ENCODE results near the gene AFAP1L1.

AFAP1L1 gene

GRCh38 chr5:149319174-149319573 lies 47.5 kb downstream of the AFAP1L1 start:
- Histone ChIP-seq H3K27me3 (replicated peaks in 2 of 5; ENCODE audit: control insufficient read depth in 4 of 5, insufficient read depth in 5 of 5, low read length in 4 of 5) (no peaks in the 10 kb centered on the region), H3K27ac (ENCODE audit: insufficient read depth in 1 of 2, low read depth in 1 of 2, low read length in 2 of 2, poor library complexity in 1 of 2, severe bottlenecking in 2 of 2) (no peak overlapping the region), H3K36me3 (ENCODE audit: control insufficient read depth in 4 of 4, insufficient read depth in 4 of 4, low read length in 3 of 4) (no peaks in the 10 kb centered on the region), H3K4me1 (ENCODE audit: control extremely low read depth in 1 of 4, control insufficient read depth in 4 of 4, insufficient read depth in 4 of 4, low read length in 3 of 4) (peaks cover 0 to 13% (median 6%) of the 10 kb centered on the region in 4 experiments), H3K4me3 (ENCODE audit: control insufficient read depth in 1 of 7, extremely low read depth in 1 of 7, insufficient read depth in 4 of 7, low read depth in 2 of 7, low read length in 6 of 7) (no peak overlapping the region), H3K9me3 (ENCODE audit: control extremely low read depth in 1 of 5, control insufficient read depth in 4 of 5, insufficient read depth in 2 of 5, low read depth in 1 of 5, low read length in 4 of 5) (no peaks in the 10 kb centered on the region)
- WGBS (ENCODE audit: insufficient coverage), result 100% methylated on average over 3 of the region's 3 CpGs
- DNase-seq, result no peak
- CTCF ChIA-PET, result interaction anchor here (0.9 to 10.7 kb wide), 14 partner anchors 9 to 246 kb away, joined by 3 to 82 read pairs (median 6); partner anchors contain the start of genes IL17B and PCYOX1L
- POLR2A ChIA-PET, result no interaction called here

GRCh38 chr5:149320791-149321330 lies 49.2 kb downstream of the AFAP1L1 start:
- Histone ChIP-seq H3K27me3 (replicated peaks in 2 of 5; ENCODE audit: control insufficient read depth in 4 of 5, insufficient read depth in 5 of 5, low read length in 4 of 5) (no peaks in the 10 kb centered on the region), H3K36me3 (ENCODE audit: control insufficient read depth in 4 of 4, insufficient read depth in 4 of 4, low read length in 3 of 4) (no peaks in the 10 kb centered on the region), H3K9me3 (ENCODE audit: control extremely low read depth in 1 of 5, control insufficient read depth in 4 of 5, insufficient read depth in 2 of 5, low read depth in 1 of 5, low read length in 4 of 5) (no peaks in the 10 kb centered on the region), H3K4me3 (ENCODE audit: control insufficient read depth in 1 of 7, extremely low read depth in 1 of 7, insufficient read depth in 4 of 7, low read depth in 2 of 7, low read length in 6 of 7) (no peak overlapping the region), H3K27ac (ENCODE audit: insufficient read depth in 1 of 2, low read depth in 1 of 2, low read length in 2 of 2, poor library complexity in 1 of 2, severe bottlenecking in 2 of 2) (peak overlapping the region in 1 of 2 experiments; percentile 39), H3K4me1 (ENCODE audit: control extremely low read depth in 1 of 4, control insufficient read depth in 4 of 4, insufficient read depth in 4 of 4, low read length in 3 of 4) (peaks cover 0 to 13% (median 6%) of the 10 kb centered on the region in 4 experiments)
- POLR2A ChIA-PET, result no interaction called here
- DNase-seq, result peak in 2 of 3 donors; percentile 89 to 92
- WGBS (ENCODE audit: insufficient coverage), result 48% methylated on average over 4 of the region's 4 CpGs
- CTCF ChIA-PET, result interaction anchor here (1.0 to 10.7 kb wide), 13 partner anchors 9 to 120 kb away, joined by 3 to 82 read pairs (median 6); partner anchors contain the start of genes IL17B and PCYOX1L

DNA sequence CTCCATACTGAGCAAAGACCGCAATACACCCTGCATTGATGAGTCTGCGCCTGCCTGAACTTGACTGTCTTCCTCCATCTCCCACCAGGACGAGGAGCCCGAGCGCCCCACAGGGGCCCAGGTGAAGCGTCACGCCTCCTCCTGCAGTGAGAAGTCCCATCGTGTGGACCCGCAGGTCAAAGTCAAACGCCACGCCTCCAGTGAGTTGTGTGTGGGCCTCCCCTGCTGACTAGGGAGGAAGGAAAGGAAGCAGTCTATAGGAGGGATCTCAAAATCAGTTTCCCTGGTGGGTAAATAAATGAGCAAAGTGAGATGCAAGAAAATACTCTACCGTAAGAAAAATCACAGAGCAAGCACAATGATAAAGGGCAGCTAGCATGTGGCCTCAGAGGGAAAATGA lies 50.9 kb downstream of the AFAP1L1 start:
- H3K4me1 ChIP-seq (ENCODE audit: control extremely low read depth in 1 of 4, control insufficient read depth in 4 of 4, insufficient read depth in 4 of 4, low read length in 3 of 4), result peaks cover 0 to 13% (median 6%) of the 10 kb centered on the region in 4 experiments
- ChIA-PET POLR2A (interaction anchor here (0.7 kb wide), 1 partner anchor 650 kb away, joined by 4 read pairs; no protein-coding TSS in a partner anchor), CTCF (interaction anchor here (1.0 to 2.7 kb wide), 7 partner anchors 10 to 242 kb away, joined by 3 to 10 read pairs (median 4); partner anchors contain the start of gene PCYOX1L)
- H3K4me3 ChIP-seq (ENCODE audit: control insufficient read depth in 1 of 7, extremely low read depth in 1 of 7, insufficient read depth in 4 of 7, low read depth in 2 of 7, low read length in 6 of 7), result no peak overlapping the region
- H3K27ac ChIP-seq (ENCODE audit: insufficient read depth in 1 of 2, low read depth in 1 of 2, low read length in 2 of 2, poor library complexity in 1 of 2, severe bottlenecking in 2 of 2), result no peak overlapping the region
- WGBS (ENCODE audit: insufficient coverage), result 98% methylated on average over 12 of the region's 12 CpGs
- no peak for DNase-seq
- H3K27me3 ChIP-seq (replicated peaks in 2 of 5; ENCODE audit: control insufficient read depth in 4 of 5, insufficient read depth in 5 of 5, low read length in 4 of 5), result no peaks in the 10 kb centered on the region
- peaks cover 0 to 2% (median 0%) of the 10 kb centered on the region in 5 experiments for H3K9me3 ChIP-seq (ENCODE audit: control extremely low read depth in 1 of 5, control insufficient read depth in 4 of 5, insufficient read depth in 2 of 5, low read depth in 1 of 5, low read length in 4 of 5)
- no peaks in the 10 kb centered on the region for H3K36me3 ChIP-seq (ENCODE audit: control insufficient read depth in 4 of 4, insufficient read depth in 4 of 4, low read length in 3 of 4)

GRCh38 chr5:149323210-149323609 lies 51.6 kb downstream of the AFAP1L1 start:
- Histone ChIP-seq H3K9me3 (ENCODE audit: control extremely low read depth in 1 of 5, control insufficient read depth in 4 of 5, insufficient read depth in 2 of 5, low read depth in 1 of 5, low read length in 4 of 5) (peaks cover 0 to 2% (median 0%) of the 10 kb centered on the region in 5 experiments), H3K27me3 (replicated peaks in 2 of 5; ENCODE audit: control insufficient read depth in 4 of 5, insufficient read depth in 5 of 5, low read length in 4 of 5) (no peaks in the 10 kb centered on the region), H3K4me3 (ENCODE audit: control insufficient read depth in 1 of 7, extremely low read depth in 1 of 7, insufficient read depth in 4 of 7, low read depth in 2 of 7, low read length in 6 of 7) (no peak overlapping the region), H3K4me1 (ENCODE audit: control extremely low read depth in 1 of 4, control insufficient read depth in 4 of 4, insufficient read depth in 4 of 4, low read length in 3 of 4) (peaks cover 0 to 13% (median 6%) of the 10 kb centered on the region in 4 experiments), H3K36me3 (ENCODE audit: control insufficient read depth in 4 of 4, insufficient read depth in 4 of 4, low read length in 3 of 4) (no peaks in the 10 kb centered on the region), H3K27ac (ENCODE audit: insufficient read depth in 1 of 2, low read depth in 1 of 2, low read length in 2 of 2, poor library complexity in 1 of 2, severe bottlenecking in 2 of 2) (no peak overlapping the region)
- CTCF ChIA-PET, result interaction anchor here (0.8 to 2.7 kb wide), 8 partner anchors 20 to 241 kb away, joined by 3 to 8 read pairs (median 4); partner anchors contain the start of gene PCYOX1L
- POLR2A ChIA-PET, result no interaction called here
- DNase-seq, result no peak

DNA sequence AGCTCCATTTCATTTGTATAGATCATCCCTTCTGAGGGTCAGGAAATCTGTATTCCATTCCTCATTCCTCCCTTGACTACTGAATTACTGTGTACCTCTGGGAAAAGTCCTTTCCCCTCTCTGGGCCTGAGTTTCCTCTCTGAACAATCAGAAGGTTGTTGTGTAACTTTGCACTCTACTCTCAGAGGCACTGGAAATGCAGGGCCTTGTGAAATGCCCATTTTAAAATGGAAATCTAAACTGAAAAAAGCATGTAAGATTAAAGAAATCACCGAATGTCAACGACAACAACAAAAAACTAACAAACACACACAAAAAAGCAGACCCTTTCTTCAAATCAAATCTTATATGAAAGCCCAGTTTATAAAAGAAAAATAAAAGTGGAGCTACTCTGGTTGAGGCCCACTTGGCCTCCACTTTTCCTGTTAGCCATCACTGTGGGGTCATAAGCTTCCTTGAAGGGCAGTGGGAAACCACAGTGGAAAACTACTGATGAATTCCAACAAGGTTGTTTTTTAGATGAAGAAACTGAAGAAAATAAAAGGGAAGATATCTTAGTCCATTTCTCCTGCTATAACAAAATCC lies 52.1 kb downstream of the AFAP1L1 start:
- peaks cover 0 to 2% (median 0%) of the 10 kb centered on the region in 5 experiments for H3K9me3 ChIP-seq (ENCODE audit: control extremely low read depth in 1 of 5, control insufficient read depth in 4 of 5, insufficient read depth in 2 of 5, low read depth in 1 of 5, low read length in 4 of 5)
- no peaks in the 10 kb centered on the region for H3K36me3 ChIP-seq (ENCODE audit: control insufficient read depth in 4 of 4, insufficient read depth in 4 of 4, low read length in 3 of 4)
- CTCF ChIA-PET, result interaction anchor here (0.8 to 2.7 kb wide), 7 partner anchors 34 to 241 kb away, joined by 3 to 8 read pairs (median 4); partner anchors contain the start of gene PCYOX1L
- no peak overlapping the region for H3K27ac ChIP-seq (ENCODE audit: insufficient read depth in 1 of 2, low read depth in 1 of 2, low read length in 2 of 2, poor library complexity in 1 of 2, severe bottlenecking in 2 of 2)
- POLR2A ChIA-PET, result no interaction called here
- WGBS (ENCODE audit: insufficient coverage), result no CpG with 5 or more reads among the region's 2 CpGs
- H3K27me3 ChIP-seq (replicated peaks in 2 of 5; ENCODE audit: control insufficient read depth in 4 of 5, insufficient read depth in 5 of 5, low read length in 4 of 5), result no peaks in the 10 kb centered on the region
- H3K4me3 ChIP-seq (ENCODE audit: control insufficient read depth in 1 of 7, extremely low read depth in 1 of 7, insufficient read depth in 4 of 7, low read depth in 2 of 7, low read length in 6 of 7), result no peak overlapping the region
- DNase-seq, result no peak
- H3K4me1 ChIP-seq (ENCODE audit: control extremely low read depth in 1 of 4, control insufficient read depth in 4 of 4, insufficient read depth in 4 of 4, low read length in 3 of 4), result peaks cover 0 to 13% (median 6%) of the 10 kb centered on the region in 4 experiments

DNA sequence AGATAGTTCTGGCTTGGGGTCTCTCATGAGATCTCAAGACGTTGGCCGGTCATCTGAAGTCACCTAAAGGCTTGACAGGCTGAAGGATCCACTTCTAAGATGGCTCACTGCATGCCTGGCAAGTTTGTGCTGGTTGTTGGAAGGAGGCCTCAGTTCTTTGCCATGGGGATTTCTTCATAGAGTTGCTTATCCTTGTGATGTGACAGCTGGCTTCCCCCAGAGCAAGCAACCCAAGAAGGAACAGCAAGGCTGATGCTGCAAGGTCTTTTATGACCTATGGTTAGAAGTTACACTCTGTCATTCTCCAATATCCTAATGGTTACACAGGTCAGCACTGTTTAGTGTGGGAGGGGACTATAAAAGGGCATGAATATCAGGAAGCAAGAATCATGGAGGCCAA lies 53.0 kb downstream of the AFAP1L1 start:
- Histone ChIP-seq H3K27ac (ENCODE audit: insufficient read depth in 1 of 2, low read depth in 1 of 2, low read length in 2 of 2, poor library complexity in 1 of 2, severe bottlenecking in 2 of 2) (no peak overlapping the region), H3K9me3 (ENCODE audit: control extremely low read depth in 1 of 5, control insufficient read depth in 4 of 5, insufficient read depth in 2 of 5, low read depth in 1 of 5, low read length in 4 of 5) (peaks cover 0 to 2% (median 0%) of the 10 kb centered on the region in 5 experiments), H3K4me3 (ENCODE audit: control insufficient read depth in 1 of 7, extremely low read depth in 1 of 7, insufficient read depth in 4 of 7, low read depth in 2 of 7, low read length in 6 of 7) (no peak overlapping the region), H3K36me3 (ENCODE audit: control insufficient read depth in 4 of 4, insufficient read depth in 4 of 4, low read length in 3 of 4) (no peaks in the 10 kb centered on the region), H3K27me3 (replicated peaks in 2 of 5; ENCODE audit: control insufficient read depth in 4 of 5, insufficient read depth in 5 of 5, low read length in 4 of 5) (no peaks in the 10 kb centered on the region), H3K4me1 (ENCODE audit: control extremely low read depth in 1 of 4, control insufficient read depth in 4 of 4, insufficient read depth in 4 of 4, low read length in 3 of 4) (peaks cover 0 to 13% (median 6%) of the 10 kb centered on the region in 4 experiments)
- POLR2A ChIA-PET, result no interaction called here
- CTCF ChIA-PET, result interaction anchor here (1.5 to 2.7 kb wide), 6 partner anchors 8 to 51 kb away, joined by 3 to 8 read pairs (median 4); partner anchors contain the start of gene GRPEL2
- DNase-seq, result no peak
- 89% methylated on average over 2 of the region's 2 CpGs for WGBS (ENCODE audit: insufficient coverage)

GRCh38 chr5:149325166-149325735 lies 53.6 kb downstream of the AFAP1L1 start:
- Histone ChIP-seq H3K27ac (ENCODE audit: insufficient read depth in 1 of 2, low read depth in 1 of 2, low read length in 2 of 2, poor library complexity in 1 of 2, severe bottlenecking in 2 of 2) (no peak overlapping the region), H3K36me3 (ENCODE audit: control insufficient read depth in 4 of 4, insufficient read depth in 4 of 4, low read length in 3 of 4) (no peaks in the 10 kb centered on the region), H3K4me3 (ENCODE audit: control insufficient read depth in 1 of 7, extremely low read depth in 1 of 7, insufficient read depth in 4 of 7, low read depth in 2 of 7, low read length in 6 of 7) (no peak overlapping the region), H3K4me1 (ENCODE audit: control extremely low read depth in 1 of 4, control insufficient read depth in 4 of 4, insufficient read depth in 4 of 4, low read length in 3 of 4) (peaks cover 0 to 13% (median 6%) of the 10 kb centered on the region in 4 experiments), H3K27me3 (replicated peaks in 2 of 5; ENCODE audit: control insufficient read depth in 4 of 5, insufficient read depth in 5 of 5, low read length in 4 of 5) (no peaks in the 10 kb centered on the region), H3K9me3 (ENCODE audit: control extremely low read depth in 1 of 5, control insufficient read depth in 4 of 5, insufficient read depth in 2 of 5, low read depth in 1 of 5, low read length in 4 of 5) (peaks cover 0 to 2% (median 0%) of the 10 kb centered on the region in 5 experiments)
- POLR2A ChIA-PET, result no interaction called here
- no peak for DNase-seq
- CTCF ChIA-PET, result interaction anchor here (0.9 to 1.8 kb wide), 5 partner anchors 9 to 110 kb away, joined by 3 to 5 read pairs (median 4); partner anchors contain the start of gene GRPEL2

Measured in common myeloid progenitor, CD34-positive (primary cell).